Stomach (tissue), 4 donors: Measurements from ENCODE around the gene RP9.

Experiments
- POLR2AphosphoS5 ChIP-seq, 3 donors: sonication (generic); formaldehyde crosslinking; IDR thresholded peaks; one replicate each; pipeline ENCODE4 v1.6.1; 2016; ENCODE audit warnings: antibody characterized with exemption in 3 of 3
- TF ChIP-seq, protein P1 (sequence below), 7 experiments: fragments of 450-650 bp in 4 of 7; fragments of 200-600 bp in 3 of 7; sonication (generic) in 3 of 7; IDR thresholded peaks; one replicate each; pipeline ENCODE4 v1.5.1; 2016 to 2019; ENCODE audit warnings: antibody characterized with exemption in 7 of 7, control low read depth in 2 of 7, mild to moderate bottlenecking in 1 of 7

DNA sequence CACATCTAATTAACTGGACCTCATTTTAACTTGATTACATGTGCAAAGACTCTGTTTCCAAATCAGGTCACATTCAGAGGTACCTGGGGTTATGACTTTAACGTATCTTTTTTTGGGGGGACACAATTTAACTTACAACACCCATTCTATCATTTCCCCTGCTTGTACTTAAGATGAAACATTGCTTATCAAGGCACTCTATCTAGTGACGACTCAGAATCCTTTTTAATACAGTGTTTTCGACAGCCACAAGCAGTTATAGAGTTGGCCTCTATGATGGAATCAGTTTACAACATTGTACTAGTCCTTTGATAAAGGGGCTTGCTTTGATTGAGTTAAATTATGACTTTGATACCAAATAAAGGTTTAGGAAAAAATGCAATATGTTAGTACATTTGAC, 42.9 kb upstream of the RP9 start:
- no peak for TF ChIP-seq POLR2AphosphoS5 (IDR thresholded peaks at IDR 0.05)
- TF ChIP-seq, protein P1, sequence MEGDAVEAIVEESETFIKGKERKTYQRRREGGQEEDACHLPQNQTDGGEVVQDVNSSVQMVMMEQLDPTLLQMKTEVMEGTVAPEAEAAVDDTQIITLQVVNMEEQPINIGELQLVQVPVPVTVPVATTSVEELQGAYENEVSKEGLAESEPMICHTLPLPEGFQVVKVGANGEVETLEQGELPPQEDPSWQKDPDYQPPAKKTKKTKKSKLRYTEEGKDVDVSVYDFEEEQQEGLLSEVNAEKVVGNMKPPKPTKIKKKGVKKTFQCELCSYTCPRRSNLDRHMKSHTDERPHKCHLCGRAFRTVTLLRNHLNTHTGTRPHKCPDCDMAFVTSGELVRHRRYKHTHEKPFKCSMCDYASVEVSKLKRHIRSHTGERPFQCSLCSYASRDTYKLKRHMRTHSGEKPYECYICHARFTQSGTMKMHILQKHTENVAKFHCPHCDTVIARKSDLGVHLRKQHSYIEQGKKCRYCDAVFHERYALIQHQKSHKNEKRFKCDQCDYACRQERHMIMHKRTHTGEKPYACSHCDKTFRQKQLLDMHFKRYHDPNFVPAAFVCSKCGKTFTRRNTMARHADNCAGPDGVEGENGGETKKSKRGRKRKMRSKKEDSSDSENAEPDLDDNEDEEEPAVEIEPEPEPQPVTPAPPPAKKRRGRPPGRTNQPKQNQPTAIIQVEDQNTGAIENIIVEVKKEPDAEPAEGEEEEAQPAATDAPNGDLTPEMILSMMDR (IDR thresholded peaks at IDR 0.05): no peak
